Anterior cingulate cortex (tissue), 58 donors: ENCODE data around the gene P2RX7.
"Not testable (repeated sequence)": the region's sequence is repeated elsewhere in the genome, so short reads cannot be mapped to it uniquely, and the experiment has no call there.

ENCODE experiments used
- DNase-seq, 58 donors: peaks; one replicate each; lab custom pipeline; 2025; lab: John Stamatoyannopoulos, UW

The P2RX7 gene

DNA sequence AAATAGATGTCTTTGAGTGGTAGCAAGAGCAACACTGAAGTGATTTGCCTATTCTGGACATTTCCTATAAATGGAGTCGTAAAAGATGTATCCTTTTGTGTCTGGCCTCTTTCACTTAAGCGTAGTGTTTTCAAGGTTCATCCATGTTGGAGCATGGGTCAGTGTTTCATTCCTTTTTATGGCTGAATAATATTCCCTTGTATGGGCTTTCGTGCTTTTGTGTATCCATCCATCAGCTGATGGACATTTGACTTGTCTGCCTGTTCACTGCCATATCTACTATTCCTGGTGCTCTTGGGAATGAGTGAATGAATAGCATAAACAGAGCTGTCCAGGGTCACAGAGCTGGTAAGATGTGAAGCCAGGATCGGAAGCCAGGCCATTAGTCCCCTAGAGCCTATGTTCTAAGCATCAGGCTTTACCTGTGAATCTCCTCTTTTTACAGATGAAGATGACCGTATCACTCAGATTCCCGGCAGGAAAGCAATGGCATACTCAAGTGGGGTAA, 1.8 kb upstream of the P2RX7 start:
- DNase-seq, result no peak

DNA sequence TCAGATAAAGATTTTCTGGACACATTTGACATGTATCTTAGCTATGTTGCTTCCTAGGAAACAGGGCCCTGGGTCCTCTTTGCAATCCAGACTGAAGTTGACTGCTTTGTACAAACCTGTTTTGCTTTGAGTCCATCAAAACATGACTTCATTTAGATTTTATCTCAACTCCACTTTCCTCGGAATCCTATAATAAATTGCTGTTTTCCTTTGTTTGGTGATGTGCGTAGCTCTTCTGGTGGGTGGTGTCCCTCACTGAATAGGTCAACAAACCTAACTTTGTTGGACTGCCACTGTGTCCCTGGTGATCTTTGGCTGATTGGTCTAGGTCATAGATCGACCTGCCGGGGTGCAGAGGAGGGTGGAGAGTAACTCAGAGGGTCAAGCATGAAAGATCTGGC, 735 bp upstream of the P2RX7 start:
- DNase-seq, result peak in 2 of 58 donors; percentile 39 to 49

DNA sequence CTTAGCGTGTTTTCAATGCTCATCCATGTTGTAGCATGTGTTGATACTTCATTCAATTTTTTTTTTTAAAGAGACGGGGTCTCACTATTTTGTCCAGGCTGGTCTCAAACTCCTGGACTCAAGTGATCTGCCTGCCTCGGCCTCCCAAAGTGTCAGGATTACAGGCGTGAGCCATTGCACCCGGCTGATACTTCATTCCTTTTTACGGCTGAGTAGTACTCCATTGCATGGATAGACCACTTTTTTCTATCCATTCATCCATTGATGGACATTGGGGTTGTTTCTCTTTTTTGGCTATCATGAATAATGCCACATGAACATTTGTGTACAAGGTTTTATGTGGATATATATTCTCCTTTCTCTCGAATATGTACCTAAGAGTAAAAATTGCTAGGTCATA, 1.2 kb downstream of the P2RX7 start:
- no peak for DNase-seq

DNA sequence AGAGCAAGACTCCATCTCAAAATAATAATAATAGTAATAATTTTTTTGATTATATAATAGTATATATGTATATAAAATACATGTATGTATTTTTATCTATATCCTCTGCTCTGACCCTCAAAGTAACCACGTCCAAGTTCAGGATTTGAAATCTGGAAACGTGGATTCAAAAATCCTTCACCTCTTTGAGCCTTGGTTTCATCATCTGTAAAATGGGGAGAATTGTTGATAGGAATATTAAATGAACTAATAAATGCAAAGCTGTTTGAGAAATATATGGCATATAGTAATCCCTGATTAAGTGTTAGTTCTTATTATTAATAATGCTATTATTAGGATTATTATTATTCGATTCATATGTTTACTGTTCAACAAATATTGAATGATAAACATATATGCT, 2.6 kb downstream of the P2RX7 start:
- no peak for DNase-seq

DNA sequence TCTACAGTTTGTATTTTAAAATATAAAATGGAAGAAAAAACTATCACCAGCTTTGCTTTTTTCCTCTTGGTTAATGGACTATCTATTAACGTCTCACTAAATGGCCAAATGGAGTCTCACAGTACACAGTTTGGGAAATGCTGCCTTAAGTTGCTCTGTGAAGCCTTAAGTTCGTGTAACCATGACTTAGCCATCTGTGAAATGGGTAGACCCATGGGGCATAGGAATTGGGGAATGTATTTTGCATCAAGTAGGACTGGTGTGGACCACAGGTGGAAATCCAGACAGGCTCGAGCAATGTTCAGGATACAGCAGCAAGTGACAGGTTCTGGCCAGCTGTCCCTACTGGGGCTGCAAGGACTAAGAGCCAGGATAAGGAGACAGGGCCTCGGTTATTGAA, 4.8 kb downstream of the P2RX7 start:
- no peak for DNase-seq

DNA sequence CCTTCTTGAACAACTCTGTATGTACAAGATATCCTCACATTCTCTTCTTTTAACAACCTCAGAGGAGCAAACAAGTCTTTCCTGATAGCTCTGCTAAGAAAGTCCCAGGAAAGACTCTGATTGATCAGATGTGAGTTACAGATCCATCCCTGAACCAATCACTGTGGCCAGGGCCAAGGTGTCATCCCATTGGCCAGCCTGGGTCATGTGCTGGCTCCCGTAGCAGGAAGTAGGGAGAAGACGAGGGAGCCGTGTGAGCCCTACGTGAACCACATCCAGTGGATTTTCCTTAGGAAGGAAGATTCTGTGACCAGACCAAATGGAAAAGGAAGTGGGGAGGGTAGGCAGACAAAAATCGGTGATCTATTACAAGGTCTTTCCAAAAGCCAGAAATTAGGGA, 5.6 kb downstream of the P2RX7 start:
- no peak for DNase-seq

DNA sequence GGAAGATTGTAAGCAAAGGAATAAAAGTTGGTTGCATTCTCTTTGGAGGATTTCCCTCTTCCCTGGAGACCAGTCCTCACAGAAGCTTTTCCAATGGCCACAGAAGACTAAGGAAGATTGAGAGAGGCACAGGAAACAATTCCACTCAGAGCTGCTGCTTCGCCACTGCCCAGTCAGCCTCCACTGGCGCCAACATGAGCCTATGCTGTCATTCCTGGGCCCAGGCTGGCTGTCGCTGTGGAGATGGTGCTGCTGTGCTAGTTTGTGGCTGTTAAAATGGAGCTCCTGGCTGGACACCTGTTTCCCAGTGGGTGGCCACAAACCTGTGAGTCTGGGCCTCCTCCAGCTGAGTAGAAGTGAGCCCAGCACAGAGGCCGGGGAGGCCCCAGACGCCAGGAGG, 6.6 kb downstream of the P2RX7 start:
- DNase-seq, result peak in 42 of 58 donors; percentile 7 to 80 (median 39)

DNA sequence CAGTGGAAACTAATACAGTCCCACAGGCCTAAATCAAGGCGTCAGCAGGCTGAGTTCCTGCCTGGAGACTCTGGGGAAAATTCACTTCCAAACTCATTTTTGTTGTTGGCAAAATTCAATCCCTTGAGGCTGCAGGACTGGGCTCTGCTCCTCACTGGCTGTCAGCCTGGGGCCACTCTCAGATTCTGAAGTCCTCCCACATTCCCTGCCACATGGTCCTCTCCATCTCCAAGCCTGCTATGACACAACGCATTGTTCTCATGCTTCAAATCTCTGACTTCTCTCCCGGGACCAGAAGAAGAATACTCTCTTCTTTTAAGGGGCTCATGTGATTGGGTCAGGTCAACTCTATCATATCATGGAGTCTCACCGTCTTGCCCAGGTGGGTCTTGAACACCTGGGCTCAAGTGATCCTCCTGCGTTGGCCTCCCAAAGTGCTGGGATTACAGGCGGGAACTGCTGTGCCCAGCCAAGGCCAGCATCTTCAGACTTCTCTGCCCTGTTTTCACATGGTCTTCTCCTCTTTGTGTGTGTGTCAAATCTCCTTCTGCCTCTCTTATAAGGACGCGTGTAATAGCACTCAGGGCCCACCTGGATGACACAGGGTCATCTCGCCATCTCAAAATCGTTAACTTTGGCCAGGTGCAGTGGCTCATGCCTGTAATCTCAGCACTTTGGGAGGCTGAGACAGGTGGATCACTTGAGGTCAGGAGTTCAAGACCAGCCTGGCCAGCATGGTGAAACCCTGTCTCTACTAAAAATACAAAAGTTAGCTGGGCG, 9.7 kb downstream of the P2RX7 start:
- DNase-seq, result no peak

DNA sequence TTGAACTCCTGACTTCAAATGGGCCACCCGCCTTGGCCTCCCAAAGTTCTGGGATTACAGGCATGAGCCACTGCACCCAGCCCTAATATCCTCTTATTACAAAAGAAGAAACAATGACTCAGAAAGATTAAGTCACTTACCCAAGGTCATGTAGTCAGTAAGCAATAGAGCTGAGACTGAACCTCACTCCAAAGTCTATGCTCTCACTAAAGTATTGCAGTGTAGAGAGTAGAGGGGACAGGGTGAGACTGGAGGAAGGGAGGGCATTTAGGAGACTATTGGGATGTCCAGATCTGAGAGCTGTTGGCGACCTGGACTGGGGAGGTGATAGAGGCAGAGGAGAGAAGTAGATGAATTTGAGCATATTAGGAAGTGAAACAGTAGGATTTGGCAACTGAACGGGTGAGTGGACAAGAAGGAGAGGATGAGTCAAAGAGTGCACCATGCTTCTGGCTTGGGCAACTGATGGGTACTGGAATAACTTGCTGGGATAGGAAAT, 11.8 kb downstream of the P2RX7 start:
- no peak for DNase-seq

DNA sequence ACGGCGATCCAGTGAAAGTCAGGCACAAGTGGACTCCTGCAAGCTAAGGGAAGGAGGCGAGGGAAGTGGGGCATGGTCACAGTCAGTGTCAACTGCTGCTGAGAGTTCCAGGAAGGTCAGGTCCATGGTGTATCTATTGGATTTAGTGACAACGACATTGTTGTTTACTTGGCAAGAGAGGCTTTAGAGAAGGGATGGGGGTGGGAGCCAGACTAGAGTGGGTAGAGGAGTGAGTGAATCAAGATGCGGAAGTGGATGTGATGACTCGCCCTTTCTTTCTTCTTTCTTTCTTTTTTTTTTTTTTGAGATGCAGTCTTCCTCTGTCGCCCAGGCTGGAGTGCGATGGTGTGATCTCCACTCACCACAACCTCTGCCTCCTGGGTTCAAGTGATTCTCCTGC, 12.5 kb downstream of the P2RX7 start:
- no peak for DNase-seq

DNA sequence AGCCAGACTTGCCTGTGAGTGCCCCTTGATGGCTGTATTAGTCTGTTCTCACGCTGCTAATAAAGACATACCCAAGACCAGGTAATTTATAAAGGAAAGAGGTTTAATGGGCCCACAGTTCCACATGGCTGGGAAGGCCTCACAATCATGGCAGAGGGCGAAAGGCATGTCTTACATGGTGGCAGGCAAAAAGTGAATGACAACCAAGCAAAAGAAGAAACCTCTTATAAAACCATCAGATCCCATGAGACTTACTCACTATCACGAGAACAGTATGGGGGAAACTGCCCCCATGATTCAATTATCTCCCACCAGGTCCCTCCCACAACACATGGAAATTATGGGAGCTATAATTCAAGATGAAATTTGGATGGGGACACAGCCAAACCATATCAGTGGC, 16.6 kb downstream of the P2RX7 start:
- DNase-seq, result not testable (repeated sequence)

DNA sequence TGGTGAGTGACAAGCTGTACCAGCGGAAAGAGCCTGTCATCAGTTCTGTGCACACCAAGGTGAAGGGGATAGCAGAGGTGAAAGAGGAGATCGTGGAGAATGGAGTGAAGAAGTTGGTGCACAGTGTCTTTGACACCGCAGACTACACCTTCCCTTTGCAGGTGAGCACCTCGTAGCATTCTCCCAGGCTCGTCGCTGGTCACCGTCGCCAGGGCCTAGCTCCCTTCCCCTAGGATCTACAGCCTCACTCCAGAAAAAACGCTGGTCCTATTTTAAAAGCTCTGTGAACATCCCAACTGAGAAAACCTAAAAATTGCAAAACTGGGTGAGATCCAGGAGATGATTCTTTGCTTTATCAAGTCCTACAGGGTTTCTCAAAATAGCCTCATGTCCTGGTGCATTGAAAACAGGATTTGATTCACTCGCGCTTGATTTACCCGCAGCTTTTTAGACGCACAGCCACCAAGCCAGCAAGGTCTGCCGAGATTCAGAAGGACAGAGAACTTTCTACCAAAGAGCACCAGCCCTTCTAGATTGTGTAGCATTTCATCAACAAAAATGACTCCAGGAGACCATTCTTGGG, 22.2 kb downstream of the P2RX7 start:
- peak in 15 of 58 donors; percentile 14 to 66 (median 40) for DNase-seq

DNA sequence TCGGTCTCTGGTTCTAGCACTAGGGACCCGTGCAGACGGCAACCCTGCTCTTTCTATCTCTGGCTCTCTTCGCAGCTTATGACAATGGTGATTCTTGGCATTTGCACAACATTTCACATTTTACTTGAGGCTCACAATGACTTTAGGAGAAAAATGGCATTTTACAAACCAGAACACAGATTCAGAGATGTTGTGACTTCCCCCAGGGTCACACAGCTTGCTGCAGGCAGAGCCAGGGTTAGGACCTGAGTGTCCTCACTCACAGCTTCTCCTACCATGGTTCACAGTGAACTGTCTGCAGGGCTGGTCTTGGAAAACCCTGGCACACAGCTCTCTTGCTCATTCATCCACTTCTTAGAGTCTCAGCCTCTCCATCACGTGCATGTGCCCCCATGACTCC, 23.7 kb downstream of the P2RX7 start:
- DNase-seq, result no peak

DNA sequence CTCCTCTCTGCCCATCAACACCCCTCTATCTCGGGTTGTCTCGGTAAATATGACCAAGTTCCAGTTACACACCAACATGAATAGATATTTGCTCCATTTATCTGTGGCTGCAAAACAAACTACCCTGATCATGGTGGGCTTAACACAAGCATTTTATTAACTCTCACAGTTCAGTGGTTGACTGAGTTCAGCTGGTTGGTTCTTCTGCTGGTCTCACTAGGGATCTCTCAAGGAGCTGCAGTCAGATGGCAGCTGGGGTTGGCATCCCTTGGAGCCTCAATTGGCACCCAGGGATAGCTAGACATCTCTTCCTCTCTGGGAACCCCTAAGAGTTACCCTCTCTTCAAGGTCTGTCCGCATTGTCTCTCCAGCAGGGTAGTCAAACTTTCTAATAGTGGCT, 25.4 kb downstream of the P2RX7 start:
- DNase-seq, result no peak

DNA sequence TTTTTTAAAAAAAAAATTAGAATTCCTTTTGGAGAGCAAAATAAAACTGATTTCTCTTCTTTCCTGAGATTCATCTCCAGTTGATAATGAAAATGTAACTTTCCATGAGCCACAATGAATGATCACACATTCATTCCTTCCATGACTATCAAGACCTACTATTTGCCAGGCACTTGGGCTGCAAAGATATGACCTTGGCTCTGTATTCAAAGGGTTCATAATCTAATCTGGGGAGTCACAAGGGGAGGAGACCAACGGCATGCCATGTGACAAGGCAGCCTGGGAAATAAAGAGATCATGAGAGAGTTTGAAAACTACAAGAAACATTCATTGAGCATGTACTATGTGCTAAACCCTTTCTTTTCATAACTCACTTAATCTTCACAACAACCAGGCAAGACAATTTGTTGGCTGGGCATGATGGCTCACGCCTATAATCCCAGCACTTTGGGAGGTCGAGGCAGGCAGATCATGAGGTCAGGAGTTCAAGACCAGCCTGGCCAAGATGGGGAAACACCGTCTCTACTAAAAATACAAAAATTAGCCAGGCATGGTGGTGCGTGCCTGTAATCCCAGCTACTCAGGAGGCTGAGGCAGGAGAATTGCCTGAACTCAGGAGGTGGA, 26.2 kb downstream of the P2RX7 start:
- DNase-seq, result not testable (repeated sequence)

DNA sequence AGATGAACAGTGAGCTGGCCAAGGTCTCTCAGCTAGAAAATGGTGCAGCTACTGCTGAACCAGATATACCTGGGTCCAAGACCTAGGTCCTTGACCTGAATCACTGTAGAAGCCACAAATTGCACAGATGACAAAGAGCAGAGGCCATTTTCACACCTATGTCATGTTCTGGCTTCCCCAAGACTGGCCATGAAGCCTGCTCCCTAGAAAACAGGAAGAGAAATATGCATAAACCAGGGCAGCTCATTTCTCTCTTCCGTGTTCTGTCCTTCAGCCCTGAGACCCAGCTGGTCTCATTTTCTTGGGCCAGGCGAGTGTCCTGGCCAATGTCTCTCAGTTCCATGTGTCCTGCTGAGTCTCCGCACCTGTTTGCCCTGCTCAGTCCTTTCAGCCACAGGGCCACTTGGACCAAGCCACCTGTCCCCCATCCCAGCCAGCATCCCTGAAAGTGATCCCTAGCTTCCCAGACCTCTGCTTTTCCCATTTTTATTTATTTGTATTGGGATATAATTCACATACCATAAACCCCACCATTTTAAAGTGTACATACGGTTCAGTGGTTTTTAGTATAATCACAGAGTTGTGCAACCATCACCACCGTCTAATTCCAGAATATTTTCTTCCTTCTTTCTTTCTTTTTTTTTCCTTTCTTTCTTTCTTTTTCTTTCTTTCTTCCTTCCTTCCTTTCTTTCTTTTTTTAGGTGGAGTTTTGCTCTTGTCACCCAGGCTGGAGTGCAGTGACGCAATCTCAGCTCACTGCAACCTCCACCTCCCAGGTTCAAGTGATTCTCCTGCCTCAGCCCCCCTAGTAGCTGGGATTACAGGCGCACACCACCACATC, 27.0 kb downstream of the P2RX7 start:
- no peak for DNase-seq

DNA sequence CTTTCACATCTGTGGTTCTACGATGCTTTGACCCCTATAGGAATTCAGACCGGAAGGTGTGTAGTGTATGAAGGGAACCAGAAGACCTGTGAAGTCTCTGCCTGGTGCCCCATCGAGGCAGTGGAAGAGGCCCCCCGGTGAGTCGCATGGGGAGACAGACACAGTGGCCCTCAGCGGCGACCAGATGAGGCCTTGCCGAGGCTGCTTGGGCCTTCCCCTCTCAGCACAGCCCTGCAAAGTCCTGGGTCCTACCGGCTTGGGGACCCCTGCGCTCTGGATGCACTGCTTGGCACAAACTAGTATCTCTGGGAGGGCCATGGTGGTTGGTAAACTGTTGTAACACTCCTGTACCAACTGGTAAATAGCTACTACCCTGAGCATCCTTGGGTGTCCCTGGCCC, 29.7 kb downstream of the P2RX7 start:
- DNase-seq, result no peak

DNA sequence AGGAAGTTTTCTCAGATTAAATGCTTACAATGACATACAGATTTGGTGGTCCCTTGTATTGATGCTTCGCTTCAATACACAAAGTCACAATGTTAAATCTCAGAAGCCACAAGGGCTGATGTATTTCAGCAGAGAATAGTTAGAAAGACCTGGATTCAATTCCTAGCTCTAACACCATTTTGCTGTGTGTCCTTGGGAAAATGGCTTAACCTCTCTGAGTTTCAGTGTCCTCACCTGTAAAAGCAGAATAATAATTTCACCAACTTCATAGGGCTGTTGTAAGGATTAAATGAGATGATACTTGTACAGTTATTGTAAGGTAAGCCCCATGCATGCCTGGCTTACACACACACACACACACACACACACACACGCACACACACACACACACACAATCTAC, 30.3 kb downstream of the P2RX7 start:
- DNase-seq, result no peak

DNA sequence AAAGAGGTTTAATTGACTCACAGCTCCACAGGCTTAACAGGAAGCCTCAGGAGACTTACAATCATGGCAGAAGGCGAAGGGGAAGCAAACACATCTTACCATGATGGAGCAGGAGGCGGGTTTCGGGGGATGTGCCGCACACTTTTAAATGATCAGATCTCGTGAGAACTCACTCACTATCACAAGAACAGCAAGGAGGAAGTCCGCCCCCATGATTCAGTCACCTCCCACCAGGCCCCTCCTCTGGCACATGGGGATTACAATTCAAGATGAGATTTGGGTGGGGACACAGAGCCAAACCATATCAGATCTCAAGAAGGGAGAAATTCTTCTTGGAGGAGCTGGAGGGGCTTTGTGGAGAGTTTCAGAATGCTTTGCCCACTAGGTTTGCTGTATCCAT, 32.2 kb downstream of the P2RX7 start:
- not testable (repeated sequence) for DNase-seq

DNA sequence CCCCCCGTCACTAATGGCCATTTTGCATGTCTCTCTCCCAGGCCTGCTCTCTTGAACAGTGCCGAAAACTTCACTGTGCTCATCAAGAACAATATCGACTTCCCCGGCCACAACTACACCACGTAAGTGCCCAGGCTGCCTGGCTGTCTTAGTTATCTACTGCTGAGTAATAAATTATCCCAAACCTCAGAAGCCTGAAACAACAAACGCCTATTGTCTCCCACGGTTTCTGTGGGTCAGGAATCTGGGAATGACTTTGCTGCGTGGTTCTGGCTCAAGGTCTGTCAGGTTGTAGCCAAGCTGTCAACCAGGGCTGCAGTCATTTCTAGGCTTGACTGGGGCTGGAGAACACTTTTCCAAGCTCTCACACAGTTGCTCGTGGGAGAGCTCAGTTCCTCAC, 32.6 kb downstream of the P2RX7 start:
- no peak for DNase-seq

DNA sequence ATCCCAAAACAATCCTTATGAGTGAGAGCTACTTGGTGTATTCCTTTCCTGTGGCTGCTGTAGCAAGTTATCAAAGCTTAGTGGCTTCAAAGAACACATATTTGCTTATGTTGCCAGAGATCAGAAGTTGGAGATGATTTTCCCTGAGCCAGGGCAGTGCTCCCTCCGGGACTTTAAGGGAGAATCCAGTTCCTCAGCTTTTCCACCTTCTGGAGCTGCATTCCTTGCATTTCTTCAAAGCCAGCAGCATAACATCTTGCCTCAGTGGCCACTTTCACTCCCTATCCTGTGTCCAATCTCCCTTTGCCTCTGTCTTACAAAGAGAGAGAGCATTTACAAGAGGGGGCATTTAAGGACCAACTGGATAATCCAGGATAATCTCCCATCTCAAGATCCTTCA, 33.7 kb downstream of the P2RX7 start:
- DNase-seq, result no peak
